Cerebellar nuclear complex (tissue), 1 donor: Measurements from ENCODE around the gene SUOX.
"Not testable (repeated sequence)": the region's sequence is repeated elsewhere in the genome, so short reads cannot be mapped to it uniquely, and the experiment has no call there.

Experiments
- DNase-seq, 2 experiments: peaks; one replicate each; lab custom pipeline; 2025; lab: John Stamatoyannopoulos, UW

The SUOX gene

GRCh38 chr12:56020423-56021184 lies 23.5 kb downstream of the SUOX start, which contains the start of gene IKZF4:
IKZF4 (plus strand) TSS chr12:56021043; CDS start chr12:56021494, 451 bp downstream.
- no peak for DNase-seq

DNA sequence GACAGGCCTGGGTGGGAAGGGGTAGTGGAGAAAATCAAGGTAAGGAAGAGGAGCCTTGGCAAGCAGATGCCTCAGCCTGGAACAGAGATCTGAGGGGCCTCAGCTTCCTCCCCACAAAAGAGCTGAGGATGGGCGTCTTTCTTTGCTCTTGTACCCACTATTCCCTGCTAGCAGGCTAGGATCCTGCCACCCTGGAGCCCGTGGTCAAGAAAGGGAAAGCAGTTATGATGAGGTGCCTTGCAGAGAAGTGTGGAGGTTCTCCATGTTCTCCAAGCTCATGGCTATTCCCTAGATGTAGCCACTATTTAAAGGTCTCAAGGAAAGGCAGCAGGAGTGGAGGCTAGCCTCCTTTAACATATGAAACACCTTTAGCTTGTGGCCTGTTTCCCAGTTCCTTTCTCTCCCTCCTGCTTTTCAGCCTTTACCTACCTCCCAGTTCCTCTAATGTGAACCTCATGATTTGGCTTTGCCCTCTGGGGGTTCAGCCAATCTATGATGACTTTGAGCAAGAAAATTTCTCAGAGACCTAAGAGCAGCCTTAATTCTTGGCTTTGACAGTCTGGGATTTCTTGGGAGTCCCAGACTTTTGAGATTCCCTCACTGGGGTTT lies 24.9 kb downstream of the SUOX start:
- no peak for DNase-seq

DNA sequence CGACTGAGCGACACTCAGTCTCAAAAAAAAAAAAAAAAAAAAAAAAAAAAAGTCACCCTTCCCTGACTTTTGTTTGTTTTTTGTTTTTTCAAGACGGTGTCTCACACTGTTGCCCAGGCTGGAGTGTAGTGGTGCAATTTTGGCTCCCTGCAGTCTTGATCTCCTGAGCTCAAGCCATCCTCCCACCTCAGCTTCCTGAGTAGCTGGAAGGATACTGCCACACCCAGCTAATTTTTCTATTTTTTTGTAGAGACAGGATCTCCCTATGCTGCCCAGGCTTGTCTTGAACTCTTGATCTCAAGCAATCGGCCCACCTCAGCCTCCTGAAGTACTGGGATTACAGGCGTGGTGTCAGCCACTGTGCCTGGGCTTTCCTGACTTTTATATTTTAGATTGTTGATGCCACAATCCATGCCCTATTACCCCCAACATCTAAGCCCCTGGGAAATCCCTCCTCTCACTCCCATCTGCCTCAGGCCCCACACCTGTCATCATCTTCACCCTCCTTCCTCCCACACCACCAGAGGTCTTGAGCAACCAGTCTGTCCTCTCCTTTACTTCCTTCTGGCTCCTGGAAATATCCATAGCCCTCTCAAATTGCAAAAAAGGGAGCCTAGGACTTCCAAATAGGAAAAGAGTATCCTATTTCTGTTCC lies 31.6 kb downstream of the SUOX start:
- no peak for DNase-seq

- no peak for DNase-seq
Observed at GRCh38 chr12:56029166-56029519, 32.1 kb downstream of the SUOX start.

GRCh38 chr12:56029666-56030293 lies 32.7 kb downstream of the SUOX start:
- no peak for DNase-seq

DNA sequence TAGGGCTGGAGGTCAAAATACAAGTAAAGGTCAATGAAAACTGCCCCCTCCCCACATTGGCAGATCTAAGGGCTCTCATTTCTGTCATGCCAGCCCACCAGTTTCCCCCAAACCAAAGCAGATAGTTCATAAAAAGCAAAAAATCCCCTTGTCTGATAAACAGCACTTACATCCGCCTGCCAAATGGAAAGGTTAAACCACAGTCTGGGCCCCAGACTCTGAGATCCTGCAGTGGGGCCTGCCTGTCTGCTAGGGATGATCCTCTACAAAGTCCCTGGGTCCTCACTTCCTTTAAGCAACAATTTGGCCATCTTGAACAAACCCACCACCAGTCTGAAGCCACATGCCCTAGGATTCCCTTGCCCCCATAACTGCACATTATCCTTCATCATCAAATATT lies 34.9 kb downstream of the SUOX start:
- no peak for DNase-seq

DNA sequence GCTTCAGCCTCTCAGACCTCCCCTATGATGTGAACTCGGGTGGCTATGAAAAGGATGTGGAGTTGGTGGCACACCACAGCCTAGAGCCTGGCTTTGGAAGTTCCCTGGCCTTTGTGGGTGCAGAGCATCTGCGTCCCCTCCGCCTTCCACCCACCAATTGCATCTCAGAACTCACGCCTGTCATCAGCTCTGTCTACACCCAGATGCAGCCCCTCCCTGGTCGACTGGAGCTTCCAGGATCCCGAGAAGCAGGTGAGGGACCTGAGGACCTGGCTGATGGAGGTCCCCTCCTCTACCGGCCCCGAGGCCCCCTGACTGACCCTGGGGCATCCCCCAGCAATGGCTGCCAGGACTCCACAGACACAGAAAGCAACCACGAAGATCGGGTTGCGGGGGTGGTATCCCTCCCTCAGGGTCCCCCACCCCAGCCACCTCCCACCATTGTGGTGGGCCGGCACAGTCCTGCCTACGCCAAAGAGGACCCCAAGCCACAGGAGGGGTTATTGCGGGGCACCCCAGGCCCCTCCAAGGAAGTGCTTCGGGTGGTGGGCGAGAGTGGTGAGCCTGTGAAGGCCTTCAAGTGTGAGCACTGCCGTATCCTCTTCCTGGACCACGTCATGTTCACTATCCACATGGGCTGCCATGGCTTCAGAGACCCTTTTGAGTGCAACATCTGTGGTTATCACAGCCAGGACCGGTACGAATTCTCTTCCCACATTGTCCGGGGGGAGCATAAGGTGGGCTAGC lies 37.7 kb downstream of the SUOX start:
- no peak for DNase-seq

GRCh38 chr12:56037161-56037560 lies 40.1 kb downstream of the SUOX start:
- DNase-seq = no peak

- DNase-seq = no peak
Observed at GRCh38 chr12:56038022-56038655, 41.1 kb downstream of the SUOX start.

- no peak for DNase-seq
Observed at GRCh38 chr12:56040151-56040550, 43.1 kb downstream of the SUOX start.

GRCh38 chr12:56040963-56041551 lies 44.0 kb downstream of the SUOX start:
- DNase-seq = no peak

DNA sequence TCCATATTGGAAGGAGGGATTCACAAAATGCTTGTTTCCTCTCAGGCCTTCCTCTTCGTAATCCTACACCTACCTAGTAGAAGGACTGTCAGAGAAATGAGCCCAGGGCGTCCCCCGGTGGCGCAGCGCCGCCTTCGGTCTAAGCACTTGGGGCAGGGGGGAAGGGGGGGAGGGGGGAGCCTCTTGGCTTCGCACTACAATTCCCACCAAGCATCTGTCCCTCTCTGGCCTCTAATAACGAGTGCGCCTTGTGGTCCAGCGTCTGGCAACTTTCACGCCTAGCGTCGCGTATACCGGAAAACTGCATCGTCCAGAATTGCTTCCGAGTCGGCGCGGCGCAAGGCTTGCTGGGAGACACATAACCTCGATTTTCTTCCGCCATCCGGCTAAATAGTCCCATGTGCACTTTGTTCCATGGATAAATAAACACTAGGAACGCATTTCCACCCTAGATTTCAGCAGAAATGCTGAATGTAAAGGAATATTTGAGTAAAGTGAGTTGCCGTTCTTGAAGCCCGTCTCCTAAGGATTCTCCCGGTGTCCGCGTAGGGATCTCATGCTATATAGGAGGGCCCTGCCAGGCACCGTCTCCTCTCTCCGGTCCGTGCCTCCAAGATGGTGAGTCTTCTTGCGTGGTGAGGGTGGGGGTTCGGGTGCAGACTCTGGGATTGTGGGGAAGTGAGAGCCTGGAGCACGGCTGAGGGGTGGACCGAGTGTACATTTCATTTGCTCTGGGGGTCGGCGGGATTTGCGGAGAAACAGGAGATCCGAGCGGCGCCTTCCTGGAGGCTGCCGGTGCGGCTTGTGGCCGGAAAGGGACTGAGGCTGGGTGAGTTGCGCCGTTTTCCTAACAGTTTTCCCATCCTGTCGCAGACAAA lies 44.7 kb downstream of the SUOX start, which contains the start of gene RPS26:
Gene RPS26 (plus strand): TSS at position 367 of the 878 bp plus-strand sequence. CDS start 249 bp downstream, at position 616.
- peak; percentile 78 to 79 for DNase-seq

GRCh38 chr12:56042430-56042813 lies 45.3 kb downstream of the SUOX start:
- DNase-seq = not testable (repeated sequence)

DNA sequence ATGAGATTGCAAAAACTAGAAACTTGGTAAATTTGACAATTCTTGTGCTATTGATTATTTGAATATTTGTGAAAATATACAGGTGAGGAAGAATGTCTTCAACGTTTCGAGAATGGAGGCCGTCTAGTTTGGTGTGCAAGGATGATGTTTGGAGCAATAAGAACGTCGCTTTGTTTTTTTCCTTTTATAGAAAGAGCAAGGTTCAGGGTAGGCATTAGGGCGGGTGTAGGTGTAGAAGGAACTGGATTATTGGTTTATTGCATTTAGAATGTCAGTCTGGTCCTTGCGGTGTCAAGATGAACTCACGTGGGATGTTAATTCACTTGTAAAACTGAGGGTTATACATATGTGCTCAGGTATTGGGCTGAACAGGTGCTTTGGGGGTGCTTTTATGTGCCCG lies 45.8 kb downstream of the SUOX start:
- DNase-seq = no peak

GRCh38 chr12:56046027-56046780 lies 49.1 kb downstream of the SUOX start:
- DNase-seq = no peak

DNA sequence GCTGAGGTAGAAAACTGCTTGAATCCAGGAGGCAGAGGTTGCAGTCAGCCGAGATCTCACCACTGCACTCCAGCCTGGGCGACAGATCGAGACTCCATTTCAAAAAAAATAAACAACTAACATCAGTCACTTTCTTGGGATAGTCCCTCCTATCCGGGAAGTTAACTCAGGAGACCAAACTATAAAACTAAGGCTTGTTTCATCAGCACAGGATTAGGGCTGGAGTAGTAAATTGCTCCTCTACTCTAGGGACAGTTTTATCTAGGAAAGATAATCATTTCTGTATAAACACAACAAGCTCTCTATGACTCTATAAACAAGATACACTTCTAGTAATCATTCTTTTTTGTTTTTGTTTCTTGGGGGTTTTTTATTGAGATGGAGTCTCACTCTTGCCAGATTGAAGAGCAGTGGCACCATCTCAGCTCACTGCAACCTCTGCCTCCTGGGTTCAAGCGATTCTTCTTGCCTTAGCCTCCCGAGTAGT lies 56.4 kb downstream of the SUOX start:
- no peak for DNase-seq
